Measurements from ENCODE around the gene AKT1S1. TPM values are rescaled to one million over a fixed set of nuclear protein-coding genes. Genes with fewer than 3 reads are reported as not detected.

Gene AKT1S1
- total RNA-seq, 1 donor from 2014 or later, result 59.7 TPM

DNA sequence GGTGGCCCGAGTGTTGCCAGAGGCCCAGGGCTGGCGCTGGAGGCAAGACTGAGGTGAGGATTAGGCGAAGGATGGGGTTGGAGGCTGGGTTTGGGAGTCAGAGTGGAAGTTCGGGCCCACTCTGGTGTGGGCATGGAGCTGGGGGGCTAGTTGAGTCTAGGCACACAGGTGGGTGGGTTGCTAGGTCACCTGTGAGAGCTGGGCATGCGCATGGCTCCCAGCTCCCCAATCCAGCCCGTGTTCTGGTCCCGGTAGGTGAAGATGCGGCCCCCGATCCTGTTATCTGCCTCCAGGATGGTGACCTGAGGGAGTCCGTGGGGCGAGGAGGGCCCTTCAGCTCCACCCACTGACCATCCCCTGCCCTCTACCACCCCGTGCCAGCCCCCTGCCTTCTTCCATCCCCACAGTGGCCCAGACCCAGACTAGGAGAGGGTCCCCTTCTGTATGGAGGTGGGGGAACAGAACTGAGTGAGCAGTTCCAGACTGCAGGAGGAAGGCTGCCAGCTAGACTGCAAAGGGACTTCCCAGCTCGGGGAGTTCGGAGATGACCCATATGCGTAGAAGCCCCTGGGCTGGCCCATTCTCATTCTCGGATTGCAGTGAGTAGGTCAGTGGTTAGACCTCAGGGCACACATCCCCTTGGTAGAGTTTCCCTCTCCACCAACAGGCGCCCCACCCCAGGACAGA is 17.9 kb upstream of the AKT1S1 start:
- no peak overlapping the region for H3K4me3 Mint-ChIP-seq (ENCODE audit: unreplicated experiment)
- no peak overlapping the region for H3K27ac Mint-ChIP-seq (ENCODE audit: unreplicated experiment)
- peaks cover 6% of the 10 kb centered on the region for H3K27me3 Mint-ChIP-seq (ENCODE audit: unreplicated experiment)
- H3K4me1 Mint-ChIP-seq (ENCODE audit: unreplicated experiment), result peaks cover 13% of the 10 kb centered on the region
- DNase-seq (ENCODE audit: extremely low spot score, unreplicated experiment), result no peak
- H3K36me3 Mint-ChIP-seq (ENCODE audit: unreplicated experiment), result no peaks in the 10 kb centered on the region
- H3K9me3 Mint-ChIP-seq (ENCODE audit: unreplicated experiment), result no peaks in the 10 kb centered on the region
- TF ChIP-seq, protein P1, sequence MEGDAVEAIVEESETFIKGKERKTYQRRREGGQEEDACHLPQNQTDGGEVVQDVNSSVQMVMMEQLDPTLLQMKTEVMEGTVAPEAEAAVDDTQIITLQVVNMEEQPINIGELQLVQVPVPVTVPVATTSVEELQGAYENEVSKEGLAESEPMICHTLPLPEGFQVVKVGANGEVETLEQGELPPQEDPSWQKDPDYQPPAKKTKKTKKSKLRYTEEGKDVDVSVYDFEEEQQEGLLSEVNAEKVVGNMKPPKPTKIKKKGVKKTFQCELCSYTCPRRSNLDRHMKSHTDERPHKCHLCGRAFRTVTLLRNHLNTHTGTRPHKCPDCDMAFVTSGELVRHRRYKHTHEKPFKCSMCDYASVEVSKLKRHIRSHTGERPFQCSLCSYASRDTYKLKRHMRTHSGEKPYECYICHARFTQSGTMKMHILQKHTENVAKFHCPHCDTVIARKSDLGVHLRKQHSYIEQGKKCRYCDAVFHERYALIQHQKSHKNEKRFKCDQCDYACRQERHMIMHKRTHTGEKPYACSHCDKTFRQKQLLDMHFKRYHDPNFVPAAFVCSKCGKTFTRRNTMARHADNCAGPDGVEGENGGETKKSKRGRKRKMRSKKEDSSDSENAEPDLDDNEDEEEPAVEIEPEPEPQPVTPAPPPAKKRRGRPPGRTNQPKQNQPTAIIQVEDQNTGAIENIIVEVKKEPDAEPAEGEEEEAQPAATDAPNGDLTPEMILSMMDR (IDR thresholded peaks at IDR 0.05), result no peak

DNA sequence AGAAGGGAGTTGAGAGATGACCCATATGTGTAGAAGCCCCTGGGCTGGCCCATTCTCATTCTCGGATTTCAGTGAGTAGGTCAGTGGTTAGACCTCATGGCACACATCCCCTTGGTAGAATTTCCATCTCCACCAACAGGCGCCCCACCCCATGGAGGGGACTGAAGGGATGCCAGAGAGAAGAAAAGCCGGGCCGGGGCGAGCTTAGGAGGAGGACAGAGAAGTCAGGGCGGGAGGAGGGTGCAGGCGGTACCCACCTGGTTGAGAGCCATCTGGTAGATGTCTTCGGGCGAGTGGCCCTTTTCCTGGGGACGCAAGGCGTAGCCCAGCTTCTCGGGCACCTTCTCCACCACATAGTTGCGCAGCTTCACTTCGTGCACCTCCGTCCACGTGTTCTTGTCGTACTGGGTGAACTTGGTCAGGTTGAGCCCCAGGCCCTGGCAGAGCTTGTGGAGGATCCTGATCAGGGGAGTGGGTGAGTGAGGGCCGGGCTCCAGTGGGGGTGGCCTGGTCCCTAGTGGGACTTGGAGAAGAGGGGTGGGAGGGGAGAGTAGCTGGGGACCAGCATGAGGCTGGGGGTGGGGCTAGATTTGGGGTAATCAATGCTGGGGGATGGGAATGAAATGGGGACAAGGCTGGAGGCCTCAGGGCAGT is 17.0 kb upstream of the AKT1S1 start:
- peaks cover 16% of the 10 kb centered on the region for H3K4me1 Mint-ChIP-seq (ENCODE audit: unreplicated experiment)
- TF ChIP-seq, protein P1 (IDR thresholded peaks at IDR 0.05), result no peak
- no peaks in the 10 kb centered on the region for H3K9me3 Mint-ChIP-seq (ENCODE audit: unreplicated experiment)
- DNase-seq (ENCODE audit: extremely low spot score, unreplicated experiment), result no peak
- H3K27me3 Mint-ChIP-seq (ENCODE audit: unreplicated experiment), result peaks cover 6% of the 10 kb centered on the region
- no peaks in the 10 kb centered on the region for H3K36me3 Mint-ChIP-seq (ENCODE audit: unreplicated experiment)
- H3K4me3 Mint-ChIP-seq (ENCODE audit: unreplicated experiment), result no peak overlapping the region
- no peak overlapping the region for H3K27ac Mint-ChIP-seq (ENCODE audit: unreplicated experiment)

DNA sequence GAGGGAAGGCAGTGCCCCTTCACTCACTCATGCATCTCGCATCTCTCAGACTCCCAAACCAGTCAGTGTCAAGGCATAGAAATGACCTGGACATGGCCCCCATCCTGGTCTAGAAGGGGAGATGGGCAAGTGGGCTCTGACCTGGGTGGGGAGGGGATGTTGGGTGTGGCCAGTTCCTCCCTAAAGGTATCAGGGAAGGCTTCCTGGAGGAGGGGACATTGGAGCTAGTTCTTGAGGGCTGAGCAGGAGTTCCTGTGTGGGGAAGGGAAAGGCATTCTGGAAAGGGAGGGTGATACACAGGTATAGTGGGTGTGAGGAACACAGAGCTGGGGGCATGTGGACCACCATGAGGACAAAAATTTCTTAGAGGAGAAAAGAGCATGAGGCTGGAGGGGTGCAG is 15.6 kb upstream of the AKT1S1 start:
- Mint-ChIP-seq H3K4me3 (ENCODE audit: unreplicated experiment) (no peak overlapping the region), H3K9me3 (ENCODE audit: unreplicated experiment) (no peaks in the 10 kb centered on the region), H3K27me3 (ENCODE audit: unreplicated experiment) (peaks cover 6% of the 10 kb centered on the region), H3K4me1 (ENCODE audit: unreplicated experiment) (peaks cover 14% of the 10 kb centered on the region), H3K36me3 (ENCODE audit: unreplicated experiment) (no peaks in the 10 kb centered on the region), H3K27ac (ENCODE audit: unreplicated experiment) (no peak overlapping the region)
- no peak for DNase-seq (ENCODE audit: extremely low spot score, unreplicated experiment)
- TF ChIP-seq, protein P1 (IDR thresholded peaks at IDR 0.05), result no peak

DNA sequence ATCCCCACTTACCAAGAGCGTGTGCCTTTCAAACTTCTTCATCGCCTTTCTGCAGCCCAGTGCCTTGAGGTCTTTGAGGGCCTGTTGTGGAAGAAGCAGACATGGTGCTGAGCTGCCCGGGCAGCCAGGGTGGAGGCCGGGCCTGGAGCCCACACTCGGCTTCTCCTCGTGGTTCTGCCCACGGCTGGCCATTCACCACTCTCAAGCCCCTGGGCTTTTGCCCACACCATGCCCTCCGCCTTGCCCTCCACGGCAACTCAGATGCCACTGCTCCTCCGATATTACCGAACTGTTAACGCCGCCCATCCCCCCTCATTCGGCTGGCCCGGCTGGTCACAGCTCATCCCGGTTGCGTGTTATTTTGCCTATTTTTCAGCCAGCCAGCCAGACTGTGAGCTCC is 14.2 kb upstream of the AKT1S1 start:
- Mint-ChIP-seq H3K4me1 (ENCODE audit: unreplicated experiment) (peaks cover 8% of the 10 kb centered on the region), H3K27ac (ENCODE audit: unreplicated experiment) (no peak overlapping the region), H3K4me3 (ENCODE audit: unreplicated experiment) (no peak overlapping the region), H3K36me3 (ENCODE audit: unreplicated experiment) (no peaks in the 10 kb centered on the region), H3K27me3 (ENCODE audit: unreplicated experiment) (peaks cover 6% of the 10 kb centered on the region), H3K9me3 (ENCODE audit: unreplicated experiment) (no peaks in the 10 kb centered on the region)
- TF ChIP-seq, protein P1 (IDR thresholded peaks at IDR 0.05), result no peak
- DNase-seq (ENCODE audit: extremely low spot score, unreplicated experiment), result no peak
